ENCODE measurements around the gene TNFRSF18. TPM values are rescaled to one million over a fixed set of nuclear protein-coding genes. Genes with fewer than 3 reads are reported as not detected.

The TNFRSF18 gene
- total RNA-seq, 1 donor from 2014 or later, result not detected

DNA sequence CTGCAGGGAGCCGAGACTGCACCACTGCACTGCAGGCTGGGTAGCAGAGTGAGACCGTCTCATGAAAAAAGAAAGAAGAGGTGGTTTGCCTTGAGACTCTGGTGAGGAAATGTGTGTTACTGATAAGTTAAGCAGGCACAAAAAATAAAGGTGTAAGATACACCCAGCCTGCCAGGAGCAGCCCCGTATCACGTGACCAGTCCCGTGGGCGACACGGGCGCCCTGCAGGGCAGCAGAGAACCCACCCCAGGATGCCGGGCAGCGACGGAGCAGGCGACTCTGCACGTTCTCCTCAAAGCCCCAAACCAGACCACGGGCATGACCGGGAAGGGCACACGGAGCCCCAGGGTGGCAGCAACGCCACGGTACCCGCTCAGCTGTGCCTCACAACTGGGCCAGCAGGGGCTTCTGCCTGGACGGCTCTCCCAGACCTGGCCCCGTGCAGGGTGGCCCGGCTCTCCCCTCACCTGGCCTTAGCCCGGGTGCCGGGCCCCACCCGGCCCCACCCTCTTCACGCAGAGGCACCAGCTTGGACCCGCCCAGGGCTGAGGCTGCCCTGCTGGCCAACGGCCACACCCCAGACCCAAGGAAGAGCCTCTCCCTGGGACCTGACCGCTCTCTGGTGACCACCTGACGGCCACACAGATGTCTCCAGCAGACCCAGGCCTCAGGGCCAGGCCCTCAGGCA, 15.6 kb upstream of the TNFRSF18 start:
- Mint-ChIP-seq H3K27ac (ENCODE audit: unreplicated experiment) (no peak overlapping the region), H3K36me3 (ENCODE audit: low read depth) (peaks cover 26% of the 10 kb centered on the region), H3K4me1 (ENCODE audit: low read depth) (no peaks in the 10 kb centered on the region), H3K9me3 (ENCODE audit: low read depth) (no peaks in the 10 kb centered on the region), H3K4me3 (ENCODE audit: unreplicated experiment) (no peak overlapping the region), H3K27me3 (ENCODE audit: low read depth) (no peaks in the 10 kb centered on the region)
- DNase-seq (ENCODE audit: low spot score), result no peak
- TF ChIP-seq, protein P1, sequence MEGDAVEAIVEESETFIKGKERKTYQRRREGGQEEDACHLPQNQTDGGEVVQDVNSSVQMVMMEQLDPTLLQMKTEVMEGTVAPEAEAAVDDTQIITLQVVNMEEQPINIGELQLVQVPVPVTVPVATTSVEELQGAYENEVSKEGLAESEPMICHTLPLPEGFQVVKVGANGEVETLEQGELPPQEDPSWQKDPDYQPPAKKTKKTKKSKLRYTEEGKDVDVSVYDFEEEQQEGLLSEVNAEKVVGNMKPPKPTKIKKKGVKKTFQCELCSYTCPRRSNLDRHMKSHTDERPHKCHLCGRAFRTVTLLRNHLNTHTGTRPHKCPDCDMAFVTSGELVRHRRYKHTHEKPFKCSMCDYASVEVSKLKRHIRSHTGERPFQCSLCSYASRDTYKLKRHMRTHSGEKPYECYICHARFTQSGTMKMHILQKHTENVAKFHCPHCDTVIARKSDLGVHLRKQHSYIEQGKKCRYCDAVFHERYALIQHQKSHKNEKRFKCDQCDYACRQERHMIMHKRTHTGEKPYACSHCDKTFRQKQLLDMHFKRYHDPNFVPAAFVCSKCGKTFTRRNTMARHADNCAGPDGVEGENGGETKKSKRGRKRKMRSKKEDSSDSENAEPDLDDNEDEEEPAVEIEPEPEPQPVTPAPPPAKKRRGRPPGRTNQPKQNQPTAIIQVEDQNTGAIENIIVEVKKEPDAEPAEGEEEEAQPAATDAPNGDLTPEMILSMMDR (IDR thresholded peaks at IDR 0.05), result no peak

DNA sequence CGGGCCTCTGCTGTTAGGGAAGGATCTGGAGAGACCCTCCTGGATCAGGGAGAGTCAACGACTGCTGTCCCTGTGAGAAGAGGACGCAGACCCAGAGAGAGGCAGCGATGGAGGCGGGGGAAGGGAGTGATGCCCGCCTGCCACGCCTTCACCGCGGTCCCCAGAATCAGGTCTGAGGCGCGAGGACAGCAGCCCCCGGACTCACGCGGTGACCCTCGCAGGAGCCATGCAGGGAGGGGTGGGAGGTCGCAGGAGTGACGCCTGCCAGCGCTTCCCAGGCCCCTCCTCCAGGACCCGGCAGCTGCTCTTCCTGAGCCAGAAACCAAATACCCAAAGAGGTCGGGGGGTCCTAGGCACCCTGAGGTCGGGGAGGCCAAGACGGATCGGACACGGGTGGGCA, 13.8 kb upstream of the TNFRSF18 start:
- Mint-ChIP-seq H3K36me3 (ENCODE audit: low read depth) (peaks cover 23% of the 10 kb centered on the region), H3K9me3 (ENCODE audit: low read depth) (no peaks in the 10 kb centered on the region), H3K27ac (ENCODE audit: unreplicated experiment) (no peak overlapping the region), H3K27me3 (ENCODE audit: low read depth) (no peaks in the 10 kb centered on the region), H3K4me1 (ENCODE audit: low read depth) (no peaks in the 10 kb centered on the region), H3K4me3 (ENCODE audit: unreplicated experiment) (no peak overlapping the region)
- DNase-seq (ENCODE audit: low spot score), result no peak
- TF ChIP-seq, protein P1 (IDR thresholded peaks at IDR 0.05), result no peak

DNA sequence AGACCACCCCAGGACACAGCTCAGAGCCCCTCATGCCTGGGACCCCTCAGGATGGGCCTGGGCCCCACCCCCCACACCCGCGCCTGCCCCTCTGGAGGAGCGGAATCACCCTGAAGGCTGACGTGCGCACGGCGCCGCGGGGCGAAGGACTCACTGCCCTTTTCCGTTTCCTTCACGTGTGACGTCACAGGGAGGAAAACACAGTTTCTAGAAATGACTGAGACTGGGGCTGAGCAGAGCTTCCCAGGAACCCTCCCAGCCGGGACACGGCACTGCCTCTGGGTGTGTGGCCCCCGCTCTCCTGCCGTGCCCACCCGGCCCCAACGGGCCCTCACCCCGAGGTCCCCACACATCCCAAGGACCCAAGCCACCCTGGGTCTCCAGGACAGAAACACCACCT, 12.9 kb upstream of the TNFRSF18 start:
- Mint-ChIP-seq H3K4me3 (ENCODE audit: unreplicated experiment) (no peak overlapping the region), H3K9me3 (ENCODE audit: low read depth) (no peaks in the 10 kb centered on the region), H3K27ac (ENCODE audit: unreplicated experiment) (no peak overlapping the region), H3K36me3 (ENCODE audit: low read depth) (peaks cover 23% of the 10 kb centered on the region), H3K27me3 (ENCODE audit: low read depth) (no peaks in the 10 kb centered on the region), H3K4me1 (ENCODE audit: low read depth) (no peaks in the 10 kb centered on the region)
- no peak for DNase-seq (ENCODE audit: low spot score)
- TF ChIP-seq, protein P1 (IDR thresholded peaks at IDR 0.05), result no peak

DNA sequence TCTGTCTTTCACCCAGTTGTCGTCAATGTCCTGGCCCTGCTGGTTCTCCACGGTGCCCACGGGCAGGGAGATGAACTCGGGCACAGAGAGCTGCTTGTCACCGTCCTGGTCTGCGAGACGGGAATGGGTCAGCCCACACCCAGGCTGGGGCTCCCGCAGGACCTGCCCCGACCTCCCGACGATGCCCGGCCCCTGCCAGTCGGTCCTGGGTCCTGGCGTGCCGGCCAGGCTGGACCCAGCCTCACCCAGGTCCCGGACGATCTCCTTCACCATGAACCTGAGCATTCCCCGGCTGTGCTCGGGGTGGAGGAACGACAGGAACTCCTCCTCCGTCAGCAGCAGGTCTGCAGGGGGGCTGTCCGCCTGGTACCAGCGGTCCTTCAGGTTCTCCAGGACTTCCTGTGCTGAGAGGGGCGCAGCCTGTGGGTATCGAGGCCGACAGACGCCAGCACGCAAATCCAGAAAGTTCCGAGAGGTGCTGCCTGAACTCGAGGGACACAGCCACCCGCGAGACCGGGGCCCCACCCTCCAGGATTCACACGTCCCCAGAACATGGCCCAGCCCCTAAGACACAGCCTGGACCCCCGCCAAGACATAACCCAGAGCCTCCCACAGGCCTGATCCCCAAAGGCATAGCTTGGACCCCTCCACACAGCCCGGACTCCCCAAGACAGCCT, 12.3 kb upstream of the TNFRSF18 start:
- Mint-ChIP-seq H3K27ac (ENCODE audit: unreplicated experiment) (no peak overlapping the region), H3K36me3 (ENCODE audit: low read depth) (peaks cover 21% of the 10 kb centered on the region), H3K9me3 (ENCODE audit: low read depth) (no peaks in the 10 kb centered on the region), H3K4me1 (ENCODE audit: low read depth) (no peaks in the 10 kb centered on the region), H3K4me3 (ENCODE audit: unreplicated experiment) (no peak overlapping the region), H3K27me3 (ENCODE audit: low read depth) (no peaks in the 10 kb centered on the region)
- TF ChIP-seq, protein P1 (IDR thresholded peaks at IDR 0.05), result no peak
- no peak for DNase-seq (ENCODE audit: low spot score)

DNA sequence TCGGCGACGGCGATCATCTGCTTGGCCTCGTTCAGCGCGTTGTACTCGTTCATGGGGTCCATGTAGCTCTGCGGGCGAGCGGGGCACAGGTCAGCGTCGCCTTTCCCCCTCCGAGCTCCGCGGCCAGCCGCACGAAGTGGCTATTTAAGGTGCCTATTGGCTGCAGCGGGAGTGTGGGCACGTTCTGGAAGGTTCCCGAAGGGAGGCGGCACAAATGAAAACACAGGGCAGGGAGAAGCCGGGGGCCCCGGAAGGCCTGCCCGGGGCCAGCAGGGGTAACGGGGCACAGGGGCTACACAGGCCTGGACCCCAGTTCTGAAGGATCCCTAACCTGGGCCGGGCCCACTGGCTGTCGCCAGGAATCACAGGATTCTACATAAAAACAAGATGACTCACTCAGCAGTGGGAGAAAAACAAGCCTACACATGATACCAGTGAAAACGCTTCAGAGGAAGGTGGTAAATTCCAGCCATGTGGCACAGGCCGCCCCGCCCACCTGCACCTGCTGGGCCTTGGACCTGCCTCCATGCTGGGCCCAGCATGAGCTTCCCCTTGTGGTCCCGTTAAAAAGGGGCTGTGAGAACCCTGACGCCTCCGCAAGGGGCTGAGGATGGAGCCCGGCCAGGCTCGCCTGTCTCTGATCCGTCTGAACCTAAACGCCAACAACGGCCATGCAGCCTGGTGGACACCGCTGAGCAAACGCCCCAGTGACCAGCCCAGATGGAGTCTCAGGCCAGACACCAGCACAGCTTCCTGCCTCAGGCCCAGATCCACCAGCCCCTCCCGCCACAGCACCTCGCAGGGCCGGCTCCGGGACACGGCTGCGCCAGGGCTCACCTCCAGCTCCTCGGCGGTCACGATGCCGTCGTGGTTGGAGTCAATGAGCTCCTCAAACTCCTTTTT, 11.5 kb upstream of the TNFRSF18 start:
- no peak for DNase-seq (ENCODE audit: low spot score)
- H3K36me3 Mint-ChIP-seq (ENCODE audit: low read depth), result peaks cover 16% of the 10 kb centered on the region
- TF ChIP-seq, protein P1 (IDR thresholded peaks at IDR 0.05), result no peak
- no peak overlapping the region for H3K27ac Mint-ChIP-seq (ENCODE audit: unreplicated experiment)
- H3K4me1 Mint-ChIP-seq (ENCODE audit: low read depth), result no peaks in the 10 kb centered on the region
- H3K4me3 Mint-ChIP-seq (ENCODE audit: unreplicated experiment), result no peak overlapping the region
- no peaks in the 10 kb centered on the region for H3K27me3 Mint-ChIP-seq (ENCODE audit: low read depth)
- no peaks in the 10 kb centered on the region for H3K9me3 Mint-ChIP-seq (ENCODE audit: low read depth)

Measured in chondrocyte (in vitro differentiated cells).